ENCODE measurements around the gene OLFM2. TPM values are rescaled to one million over a fixed set of nuclear protein-coding genes. Genes with fewer than 3 reads are reported as not detected.

Gene OLFM2
- total RNA-seq, 1 experiment from 2014 or later = 19.9 TPM

GRCh38 chr19:9878511-9879196, 57.7 kb downstream of the OLFM2 start:
- ChIA-PET CTCF (no interaction called here), POLR2A (interaction anchor here (0.6 kb wide), 1 partner anchor 52 kb away, joined by 4 read pairs; no protein-coding TSS in a partner anchor), RAD21 (ENCODE audit: low non-redundant PET in 1 of 2, low total read pairs in 2 of 2, uncharacterized antibody in 2 of 2, unreplicated experiment in 2 of 2) (no interaction called here)
- H2AFZ ChIP-seq (ENCODE audit: low read depth, low read length, poor library complexity, severe bottlenecking) = no peak overlapping the region
- H3K4me2 ChIP-seq (ENCODE audit: low read length) = peak overlapping the region; percentile 70
- no peaks in the 10 kb centered on the region for H3K36me3 ChIP-seq (ENCODE audit: control insufficient read depth in 1 of 2, insufficient read depth in 2 of 2, low read length in 2 of 2)
- ATAC-seq (no peak), DNase-seq (ENCODE audit: low read depth, low spot score) (no peak)
- H3K4me3 ChIP-seq (replicated peaks in 1 of 2; ENCODE audit: low read depth in 1 of 2, low read length in 2 of 2) = no peak overlapping the region
- H3K27ac ChIP-seq (ENCODE audit: low read depth, low read length) = no peak overlapping the region
- BruUV-seq (replicated peaks) = no TSS peak
- no peaks in the 10 kb centered on the region for H3K27me3 ChIP-seq (ENCODE audit: insufficient read depth, low read length)
- H3K4me1 ChIP-seq (ENCODE audit: control insufficient read depth in 1 of 2, insufficient read depth in 2 of 2, low read length in 2 of 2) = peaks cover 27 to 40% of the 10 kb centered on the region in 2 experiments
- H3K9ac ChIP-seq (ENCODE audit: low read length) = 0 out of 2 replicates have a peak overlapping the region, but pooled peaks have one; percentile 53
- no peaks in the 10 kb centered on the region for H3K9me3 ChIP-seq (ENCODE audit: control insufficient read depth in 1 of 2, insufficient read depth in 1 of 2, low read depth in 1 of 2, low read length in 2 of 2)
- TF ChIP-seq EZH2 (IDR thresholded peaks at IDR 0.05) (no peak), FOSL1 (IDR thresholded peaks at IDR 0.05; ENCODE audit: low read depth) (no peak), EZH2phosphoT487 (IDR thresholded peaks at IDR 0.05; ENCODE audit: borderline replicate concordance) (no peak), CTCF (IDR thresholded peaks at IDR 0.05 in 2 of 3, conservative IDR thresholded peaks at IDR 0.05 in 1 of 3; ENCODE audit: borderline replicate concordance in 1 of 3, insufficient read depth in 1 of 3, low read depth in 2 of 3, low read length in 2 of 3) (no peak), EGR1 (IDR thresholded peaks at IDR 0.05; ENCODE audit: low read depth) (no peak), ZNF274 (IDR thresholded peaks at IDR 0.05; ENCODE audit: low read depth, low read length) (no peak), POLR2AphosphoS5 (IDR thresholded peaks at IDR 0.05; ENCODE audit: low read depth, low read length) (no peak), REST (IDR thresholded peaks at IDR 0.05; ENCODE audit: low read depth) (no peak), ZBTB33 (IDR thresholded peaks at IDR 0.05; ENCODE audit: extremely low read depth, insufficient replicate concordance, low read length) (no peak), ZFX (IDR thresholded peaks at IDR 0.05) (no peak)
- H3K9me2 ChIP-seq (ENCODE audit: insufficient read depth) = no peaks in the 10 kb centered on the region
- no peaks in the 10 kb centered on the region for H4K20me1 ChIP-seq (ENCODE audit: insufficient read depth)
- intact Hi-C loops (cut with micrococcal nuclease) = no loop called here
- H3K79me2 ChIP-seq (ENCODE audit: insufficient read depth, low read length) = no peaks in the 10 kb centered on the region
